HepG2 (cell line): Measurements from ENCODE around the gene ROMO1. TPM values are rescaled to one million over a fixed set of nuclear protein-coding genes. Genes with fewer than 3 reads are reported as not detected.

Experiments used
- FOXA3 ChIP-seq: IDR thresholded peaks from 2 replicates; pipeline ENCODE4 v1.6.1; 2016; ENCODE audit warnings: missing genetic modification reagents, missing compliant biosample characterization
- HDAC6 ChIP-seq: fragments of 200-600 bp; sonication (generic); IDR thresholded peaks from 2 replicates; pipeline ENCODE4 v1.7.0; 2017; ENCODE audit warnings: mild to moderate bottlenecking, antibody characterized with exemption, low read length, low read depth
- HIVEP1 ChIP-seq: sonication (generic); formaldehyde crosslinking; IDR thresholded peaks from 2 replicates; pipeline ENCODE4 v1.4.0; 2020; ENCODE audit warnings: mild to moderate bottlenecking, missing genetic modification reagents
- NR2F2 ChIP-seq: IDR thresholded peaks from 2 replicates; pipeline ENCODE4 v1.6.1; 2012; ENCODE audit warnings: low read depth, inconsistent platforms, borderline replicate concordance
- NR2F6 ChIP-seq, 2 experiments: IDR thresholded peaks; 2 replicates each; pipeline ENCODE4 v1.6.1; 2016; ENCODE audit warnings: antibody characterized with exemption in 1 of 2, mild to moderate bottlenecking in 1 of 2
- ONECUT2 ChIP-seq: sonication (generic); formaldehyde crosslinking; IDR thresholded peaks from 2 replicates; pipeline ENCODE4 v1.4.0; 2020; ENCODE audit warnings: missing genetic modification reagents
- PHB2 ChIP-seq: fragments of 450-650 bp; IDR thresholded peaks from 2 replicates; pipeline ENCODE4 v1.6.1; 2018; ENCODE audit not compliant: partially characterized antibody
- SMARCE1 ChIP-seq: fragments of 450-650 bp; IDR thresholded peaks from 2 replicates; pipeline ENCODE4 v1.6.1; 2017; ENCODE audit warnings: borderline replicate concordance
- SRY ChIP-seq: sonication (generic); formaldehyde crosslinking; IDR thresholded peaks from 2 replicates; pipeline ENCODE4 v1.8.0; 2022; ENCODE audit warnings: mild to moderate bottlenecking, missing genetic modification reagents
- THAP11 ChIP-seq: IDR thresholded peaks from 2 replicates; pipeline ENCODE4 v1.6.1; 2016; ENCODE audit warnings: missing biosample characterization, missing genetic modification reagents
- ZNF331 ChIP-seq: sonication (generic); formaldehyde crosslinking; IDR thresholded peaks from 2 replicates; pipeline ENCODE4 v1.4.0; 2020; ENCODE audit warnings: missing genetic modification reagents
- ZNF572 ChIP-seq: sonication (generic); formaldehyde crosslinking; IDR thresholded peaks from 2 replicates; pipeline ENCODE4 v1.5.1; 2020; ENCODE audit warnings: mild to moderate bottlenecking, missing genetic modification reagents
- ZNF589 ChIP-seq: sonication (generic); formaldehyde crosslinking; conservative IDR thresholded peaks from 2 replicates; pipeline ENCODE4 v1.8.0; 2022; ENCODE audit warnings: mild to moderate bottlenecking, moderate library complexity, missing genetic modification reagents
- ZNF747 ChIP-seq: sonication (generic); formaldehyde crosslinking; IDR thresholded peaks from 2 replicates; pipeline ENCODE4 v1.8.1; 2023; ENCODE audit warnings: missing genetic modification reagents, mild to moderate bottlenecking, borderline replicate concordance
- ZNF781 ChIP-seq: sonication (generic); formaldehyde crosslinking; IDR thresholded peaks from 2 replicates; pipeline ENCODE4 v1.5.1; 2020; ENCODE audit warnings: borderline replicate concordance, mild to moderate bottlenecking, missing genetic modification reagents; ENCODE audit errors: not compliant biosample characterization
- polyA plus RNA-seq, 8 experiments: library from polyadenylated mRNA; depleted of rRNA in 3 of 8; stranded (reverse) in 7 of 8; unstranded in 1 of 8; fragments of >200 nt; fragmentation: Illumina TruSeq in 4 of 8; extraction: Trizol in 4 of 8; gene quantifications; 2 replicates each; pipeline versions ENCODE4 v1.2.1 to v1.2.3, GENCODE V29; 2011 to 2016; ENCODE audit warnings: low read depth in 4 of 8, missing spikeins in 1 of 8, mixed read lengths in 1 of 8; ENCODE audit not compliant: insufficient read depth in 1 of 8
- total RNA-seq, 5 experiments: library from RNA; depleted of rRNA; stranded (reverse); fragments of >200 nt; fragmentation: Illumina TruSeq; extraction: Trizol; gene quantifications; 2 replicates each; pipeline ENCODE4 v1.2.3, GENCODE V29; 2016; ENCODE audit warnings: low read depth in 1 of 5
- TF ChIP-seq, protein P1 (sequence below): sonication (generic); formaldehyde crosslinking; IDR thresholded peaks from 2 replicates; pipeline ENCODE4 v1.4.0; 2020; ENCODE audit warnings: missing genetic modification reagents
- TF ChIP-seq, protein P2 (sequence below): sonication (generic); formaldehyde crosslinking; IDR thresholded peaks from 2 replicates; pipeline ENCODE4 v1.4.0; 2020; ENCODE audit warnings: mild to moderate bottlenecking, missing genetic modification reagents
- TF ChIP-seq, protein P3 (sequence below): sonication (generic); formaldehyde crosslinking; IDR thresholded peaks from 2 replicates; pipeline ENCODE4 v1.8.0; 2022; ENCODE audit warnings: missing genetic modification reagents, low read depth, mild to moderate bottlenecking, borderline replicate concordance
- TF ChIP-seq, protein P4 (sequence below): fragments of 450-650 bp; IDR thresholded peaks from 2 replicates; pipeline ENCODE4 v1.6.1; 2016
- TF ChIP-seq, protein P5 (sequence below): sonication (generic); formaldehyde crosslinking; IDR thresholded peaks from 2 replicates; pipeline ENCODE4 v1.5.0; 2020; ENCODE audit warnings: missing genetic modification reagents

The ROMO1 gene
- total and polyA plus RNA-seq, 2 of the 13 experiments (the other 11 are each of a cell fraction or from before 2014, with no cell fraction given): 636 to 755 TPM

DNA sequence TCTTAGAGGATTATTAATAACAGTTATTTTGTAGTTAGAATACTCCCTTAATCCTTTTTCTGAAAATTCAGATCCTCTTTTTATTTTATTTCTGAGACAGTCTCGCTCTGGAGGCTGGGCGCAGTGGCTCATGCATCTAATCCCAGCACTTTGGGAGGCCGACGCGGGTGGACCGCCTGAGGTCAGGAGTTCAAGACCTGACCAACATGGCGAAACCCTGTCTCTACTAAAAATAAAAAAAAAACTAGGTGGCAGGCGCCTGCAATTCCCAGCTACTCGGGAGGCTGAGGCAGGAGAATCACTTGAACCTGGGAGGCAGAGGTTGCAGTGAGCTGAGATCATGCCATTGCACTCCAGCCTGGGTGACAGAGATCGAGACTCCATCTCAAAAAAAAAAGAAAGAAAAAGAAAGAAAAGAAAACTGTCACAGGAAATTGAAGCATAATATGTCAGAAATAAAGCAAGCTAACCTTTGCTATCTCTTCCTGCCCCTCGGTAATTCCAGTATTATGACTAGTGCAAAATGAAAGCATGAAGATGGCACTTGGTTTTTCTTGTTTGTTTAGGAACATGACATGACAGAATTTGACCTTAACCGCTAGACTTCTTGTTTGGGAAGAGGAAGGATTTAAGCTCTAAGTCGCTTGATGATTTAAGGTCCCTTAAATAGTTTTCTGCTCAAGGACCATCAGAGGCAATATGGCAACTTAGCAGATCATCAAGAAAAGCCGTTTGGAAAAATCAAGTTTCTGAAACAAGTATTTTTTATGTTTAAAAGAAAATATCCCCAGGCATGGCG lies 44.7 kb downstream of the ROMO1 start (continued):
- TF ChIP-seq FOXA3 (CRISPR knock-in tag) (peak; percentile 64), SMARCE1 (no peak), ZNF589 (CRISPR knock-in tag) (no peak), THAP11 (CRISPR knock-in tag) (peak; percentile 28; the same call in 1 of the 2 replicates), SRY (CRISPR knock-in tag) (no peak; the same call in 1 of the 2 replicates), ZNF781 (CRISPR knock-in tag) (no peak), ZNF747 (CRISPR knock-in tag) (no peak), ZNF572 (CRISPR knock-in tag) (no peak), HDAC6 (no peak), NR2F6 (IDR thresholded peaks at IDR 0.05) (peak; percentile 75), NR2F6 (CRISPR knock-in tag; IDR thresholded peaks at IDR 0.05) (peak; percentile 79), NR2F2 (peak; percentile 39; the same call in 1 of the 2 replicates), HIVEP1 (CRISPR knock-in tag) (no peak), PHB2 (no peak), ZNF331 (CRISPR knock-in tag) (no peak), ONECUT2 (CRISPR knock-in tag) (no peak)
- TF ChIP-seq, protein P1, sequence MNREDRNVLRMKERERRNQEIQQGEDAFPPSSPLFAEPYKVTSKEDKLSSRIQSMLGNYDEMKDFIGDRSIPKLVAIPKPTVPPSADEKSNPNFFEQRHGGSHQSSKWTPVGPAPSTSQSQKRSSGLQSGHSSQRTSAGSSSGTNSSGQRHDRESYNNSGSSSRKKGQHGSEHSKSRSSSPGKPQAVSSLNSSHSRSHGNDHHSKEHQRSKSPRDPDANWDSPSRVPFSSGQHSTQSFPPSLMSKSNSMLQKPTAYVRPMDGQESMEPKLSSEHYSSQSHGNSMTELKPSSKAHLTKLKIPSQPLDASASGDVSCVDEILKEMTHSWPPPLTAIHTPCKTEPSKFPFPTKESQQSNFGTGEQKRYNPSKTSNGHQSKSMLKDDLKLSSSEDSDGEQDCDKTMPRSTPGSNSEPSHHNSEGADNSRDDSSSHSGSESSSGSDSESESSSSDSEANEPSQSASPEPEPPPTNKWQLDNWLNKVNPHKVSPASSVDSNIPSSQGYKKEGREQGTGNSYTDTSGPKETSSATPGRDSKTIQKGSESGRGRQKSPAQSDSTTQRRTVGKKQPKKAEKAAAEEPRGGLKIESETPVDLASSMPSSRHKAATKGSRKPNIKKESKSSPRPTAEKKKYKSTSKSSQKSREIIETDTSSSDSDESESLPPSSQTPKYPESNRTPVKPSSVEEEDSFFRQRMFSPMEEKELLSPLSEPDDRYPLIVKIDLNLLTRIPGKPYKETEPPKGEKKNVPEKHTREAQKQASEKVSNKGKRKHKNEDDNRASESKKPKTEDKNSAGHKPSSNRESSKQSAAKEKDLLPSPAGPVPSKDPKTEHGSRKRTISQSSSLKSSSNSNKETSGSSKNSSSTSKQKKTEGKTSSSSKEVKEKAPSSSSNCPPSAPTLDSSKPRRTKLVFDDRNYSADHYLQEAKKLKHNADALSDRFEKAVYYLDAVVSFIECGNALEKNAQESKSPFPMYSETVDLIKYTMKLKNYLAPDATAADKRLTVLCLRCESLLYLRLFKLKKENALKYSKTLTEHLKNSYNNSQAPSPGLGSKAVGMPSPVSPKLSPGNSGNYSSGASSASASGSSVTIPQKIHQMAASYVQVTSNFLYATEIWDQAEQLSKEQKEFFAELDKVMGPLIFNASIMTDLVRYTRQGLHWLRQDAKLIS (CRISPR knock-in tag): no peak
- TF ChIP-seq, protein P2, sequence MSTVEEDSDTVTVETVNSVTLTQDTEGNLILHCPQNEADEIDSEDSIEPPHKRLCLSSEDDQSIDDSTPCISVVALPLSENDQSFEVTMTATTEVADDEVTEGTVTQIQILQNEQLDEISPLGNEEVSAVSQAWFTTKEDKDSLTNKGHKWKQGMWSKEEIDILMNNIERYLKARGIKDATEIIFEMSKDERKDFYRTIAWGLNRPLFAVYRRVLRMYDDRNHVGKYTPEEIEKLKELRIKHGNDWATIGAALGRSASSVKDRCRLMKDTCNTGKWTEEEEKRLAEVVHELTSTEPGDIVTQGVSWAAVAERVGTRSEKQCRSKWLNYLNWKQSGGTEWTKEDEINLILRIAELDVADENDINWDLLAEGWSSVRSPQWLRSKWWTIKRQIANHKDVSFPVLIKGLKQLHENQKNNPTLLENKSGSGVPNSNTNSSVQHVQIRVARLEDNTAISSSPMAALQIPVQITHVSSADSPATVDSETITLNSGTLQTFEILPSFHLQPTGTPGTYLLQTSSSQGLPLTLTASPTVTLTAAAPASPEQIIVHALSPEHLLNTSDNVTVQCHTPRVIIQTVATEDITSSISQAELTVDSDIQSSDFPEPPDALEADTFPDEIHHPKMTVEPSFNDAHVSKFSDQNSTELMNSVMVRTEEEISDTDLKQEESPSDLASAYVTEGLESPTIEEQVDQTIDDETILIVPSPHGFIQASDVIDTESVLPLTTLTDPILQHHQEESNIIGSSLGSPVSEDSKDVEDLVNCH (CRISPR knock-in tag): no peak
- TF ChIP-seq, protein P3, sequence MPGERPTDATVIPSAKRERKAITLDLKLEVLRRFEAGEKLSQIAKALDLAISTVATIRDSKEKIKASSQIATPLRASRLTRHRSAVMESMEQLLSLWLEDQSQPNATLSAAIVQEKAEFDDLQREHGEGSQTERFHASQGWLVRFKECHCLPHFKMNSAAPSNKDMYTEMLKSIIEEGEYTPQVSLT (CRISPR knock-in tag): no peak
- TF ChIP-seq, protein P4, sequence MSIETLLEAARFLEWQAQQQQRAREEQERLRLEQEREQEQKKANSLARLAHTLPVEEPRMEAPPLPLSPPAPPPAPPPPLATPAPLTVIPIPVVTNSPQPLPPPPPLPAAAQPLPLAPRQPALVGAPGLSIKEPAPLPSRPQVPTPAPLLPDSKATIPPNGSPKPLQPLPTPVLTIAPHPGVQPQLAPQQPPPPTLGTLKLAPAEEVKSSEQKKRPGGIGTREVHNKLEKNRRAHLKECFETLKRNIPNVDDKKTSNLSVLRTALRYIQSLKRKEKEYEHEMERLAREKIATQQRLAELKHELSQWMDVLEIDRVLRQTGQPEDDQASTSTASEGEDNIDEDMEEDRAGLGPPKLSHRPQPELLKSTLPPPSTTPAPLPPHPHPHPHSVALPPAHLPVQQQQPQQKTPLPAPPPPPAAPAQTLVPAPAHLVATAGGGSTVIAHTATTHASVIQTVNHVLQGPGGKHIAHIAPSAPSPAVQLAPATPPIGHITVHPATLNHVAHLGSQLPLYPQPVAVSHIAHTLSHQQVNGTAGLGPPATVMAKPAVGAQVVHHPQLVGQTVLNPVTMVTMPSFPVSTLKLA: no peak
- TF ChIP-seq, protein P5, sequence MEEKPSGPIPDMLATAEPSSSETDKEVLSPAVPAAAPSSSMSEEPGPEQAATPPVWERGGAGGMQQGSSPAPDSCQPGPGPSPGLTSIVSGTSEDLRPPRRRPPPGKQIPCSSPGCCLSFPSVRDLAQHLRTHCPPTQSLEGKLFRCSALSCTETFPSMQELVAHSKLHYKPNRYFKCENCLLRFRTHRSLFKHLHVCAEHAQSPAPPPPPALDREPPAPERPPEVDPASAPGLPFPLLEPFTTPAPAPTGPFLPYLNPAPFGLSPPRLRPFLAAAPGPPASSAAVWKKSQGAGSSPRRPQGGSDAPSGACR (CRISPR knock-in tag): no peak
